SK-N-MC (cell line): ENCODE results near the gene MYT1.

ENCODE experiments used
- DNase-seq: peaks from one replicate; pipeline ENCODE4 v3.0.0-alpha.2; 2011; ENCODE audit warnings: low read depth, low spot score
- H3K27ac ChIP-seq: fragments of 200-600 bp; sonication (generic); 2 replicates; pipeline ENCODE4 v1.5.1; 2016; ENCODE audit warnings: mixed run types
- H3K36me3 ChIP-seq: fragments of 200-600 bp; sonication (generic); 2 replicates; pipeline ENCODE4 v1.6.1; 2017; ENCODE audit warnings: antibody characterized with exemption, low read length, mixed read lengths; ENCODE audit not compliant: insufficient read depth
- H3K4me3 ChIP-seq: fragments of 200-600 bp; sonication (generic); 2 replicates; pipeline ENCODE4 v1.5.1; 2016
- H3K9ac ChIP-seq: fragments of 200-600 bp; sonication (generic); 2 replicates; pipeline ENCODE4 v1.8.0; 2017; ENCODE audit warnings: mixed run types, mixed read lengths; ENCODE audit not compliant: insufficient read length
- H3K9me3 ChIP-seq: fragments of 200-600 bp; sonication (generic); 2 replicates; pipeline ENCODE4 v1.6.1; 2017; ENCODE audit warnings: low read depth, mild to moderate bottlenecking, antibody characterized with exemption, low read length, moderate library complexity, mixed read lengths
- EZH2 ChIP-seq: fragments of 200-600 bp; sonication (generic); IDR thresholded peaks from one replicate; pipeline ENCODE4 v1.6.1; 2017; ENCODE audit warnings: antibody characterized with exemption
- FOXP2 ChIP-seq: optimal IDR thresholded peaks from 2 replicates; pipeline ENCODE3; 2011; ENCODE audit warnings: mild to moderate bottlenecking, moderate library complexity; ENCODE audit not compliant: insufficient read depth; ENCODE audit errors: extremely low read length, control extremely low read depth
- POLR2AphosphoS5 ChIP-seq: IDR thresholded peaks from 2 replicates; pipeline ENCODE4 v1.6.1; 2012; ENCODE audit warnings: mild to moderate bottlenecking, low read depth, low read length, borderline replicate concordance

The MYT1 gene

GRCh38 chr20:64244281-64244805, 80.1 kb downstream of the MYT1 start:
- TF ChIP-seq POLR2AphosphoS5 (no peak), EZH2 (no peak), FOXP2 (no peak)
- Histone ChIP-seq H3K4me3 (no peak overlapping the region), H3K9ac (no peak overlapping the region), H3K36me3 (no peaks in the 10 kb centered on the region), H3K27ac (no peak overlapping the region), H3K9me3 (no peaks in the 10 kb centered on the region)
- DNase-seq, result no peak

- TF ChIP-seq EZH2 (no peak), FOXP2 (no peak), POLR2AphosphoS5 (no peak)
- Histone ChIP-seq H3K4me3 (no peak overlapping the region), H3K36me3 (no peaks in the 10 kb centered on the region), H3K27ac (no peak overlapping the region), H3K9me3 (no peaks in the 10 kb centered on the region), H3K9ac (no peak overlapping the region)
- no peak for DNase-seq
Measured at GRCh38 chr20:64244870-64245603, 80.8 kb downstream of the MYT1 start.

GRCh38 chr20:64245746-64246595, 81.7 kb downstream of the MYT1 start:
- Histone ChIP-seq H3K4me3 (no peak overlapping the region), H3K9me3 (no peaks in the 10 kb centered on the region), H3K27ac (no peak overlapping the region), H3K9ac (no peak overlapping the region), H3K36me3 (no peaks in the 10 kb centered on the region)
- DNase-seq, result no peak
- no peak for TF ChIP-seq EZH2
- no peak for TF ChIP-seq FOXP2
- no peak for TF ChIP-seq POLR2AphosphoS5

GRCh38 chr20:64246616-64247306, 82.5 kb downstream of the MYT1 start:
- Histone ChIP-seq H3K27ac (no peak overlapping the region), H3K9me3 (no peaks in the 10 kb centered on the region), H3K9ac (no peak overlapping the region), H3K4me3 (no peak overlapping the region), H3K36me3 (no peaks in the 10 kb centered on the region)
- no peak for DNase-seq
- TF ChIP-seq FOXP2 (no peak), EZH2 (no peak), POLR2AphosphoS5 (no peak)

- H3K27ac ChIP-seq, result no peak overlapping the region
- no peak for TF ChIP-seq FOXP2
- TF ChIP-seq POLR2AphosphoS5, result no peak
- no peak for TF ChIP-seq EZH2
- H3K36me3 ChIP-seq, result no peaks in the 10 kb centered on the region
- no peak overlapping the region for H3K9ac ChIP-seq
- no peaks in the 10 kb centered on the region for H3K9me3 ChIP-seq
- DNase-seq, result no peak
- no peak overlapping the region for H3K4me3 ChIP-seq
Measured at GRCh38 chr20:64247307-64247618, 83.0 kb downstream of the MYT1 start.

GRCh38 chr20:64247970-64248841, 84.0 kb downstream of the MYT1 start:
- no peaks in the 10 kb centered on the region for H3K36me3 ChIP-seq
- no peak for TF ChIP-seq FOXP2
- no peak for TF ChIP-seq EZH2
- TF ChIP-seq POLR2AphosphoS5, result no peak
- H3K27ac ChIP-seq, result no peak overlapping the region
- no peak overlapping the region for H3K9ac ChIP-seq
- DNase-seq, result no peak
- H3K9me3 ChIP-seq, result no peaks in the 10 kb centered on the region
- no peak overlapping the region for H3K4me3 ChIP-seq

- TF ChIP-seq EZH2 (no peak), FOXP2 (no peak), POLR2AphosphoS5 (no peak)
- Histone ChIP-seq H3K27ac (no peak overlapping the region), H3K9ac (no peak overlapping the region), H3K4me3 (no peak overlapping the region), H3K36me3 (no peaks in the 10 kb centered on the region), H3K9me3 (no peaks in the 10 kb centered on the region)
- DNase-seq, result no peak
Measured at GRCh38 chr20:64250027-64250426, 85.8 kb downstream of the MYT1 start.

GRCh38 chr20:64253000-64253383, 88.7 kb downstream of the MYT1 start:
- no peak for TF ChIP-seq FOXP2
- no peak for TF ChIP-seq POLR2AphosphoS5
- no peak for TF ChIP-seq EZH2
- Histone ChIP-seq H3K4me3 (no peak overlapping the region), H3K27ac (no peak overlapping the region), H3K36me3 (no peaks in the 10 kb centered on the region), H3K9me3 (no peaks in the 10 kb centered on the region), H3K9ac (no peak overlapping the region)
- no peak for DNase-seq
